ENCODE data around the gene RANBP1.
A peak's percentile ranks its signal among the peaks of the same experiment; 100 is the strongest.

The RANBP1 gene

GRCh38 chr22:20125201-20126174, 9.6 kb downstream of the RANBP1 start:
- DNase-seq: no peak

GRCh38 chr22:20126284-20127029, 10.6 kb downstream of the RANBP1 start:
- no peak for DNase-seq

- no peak for DNase-seq
Observed at GRCh38 chr22:20127318-20127868, 11.5 kb downstream of the RANBP1 start.

- DNase-seq: no peak
Observed at GRCh38 chr22:20127869-20128618, 12.1 kb downstream of the RANBP1 start.

GRCh38 chr22:20128619-20128901, 12.7 kb downstream of the RANBP1 start:
- no peak for DNase-seq

DNA sequence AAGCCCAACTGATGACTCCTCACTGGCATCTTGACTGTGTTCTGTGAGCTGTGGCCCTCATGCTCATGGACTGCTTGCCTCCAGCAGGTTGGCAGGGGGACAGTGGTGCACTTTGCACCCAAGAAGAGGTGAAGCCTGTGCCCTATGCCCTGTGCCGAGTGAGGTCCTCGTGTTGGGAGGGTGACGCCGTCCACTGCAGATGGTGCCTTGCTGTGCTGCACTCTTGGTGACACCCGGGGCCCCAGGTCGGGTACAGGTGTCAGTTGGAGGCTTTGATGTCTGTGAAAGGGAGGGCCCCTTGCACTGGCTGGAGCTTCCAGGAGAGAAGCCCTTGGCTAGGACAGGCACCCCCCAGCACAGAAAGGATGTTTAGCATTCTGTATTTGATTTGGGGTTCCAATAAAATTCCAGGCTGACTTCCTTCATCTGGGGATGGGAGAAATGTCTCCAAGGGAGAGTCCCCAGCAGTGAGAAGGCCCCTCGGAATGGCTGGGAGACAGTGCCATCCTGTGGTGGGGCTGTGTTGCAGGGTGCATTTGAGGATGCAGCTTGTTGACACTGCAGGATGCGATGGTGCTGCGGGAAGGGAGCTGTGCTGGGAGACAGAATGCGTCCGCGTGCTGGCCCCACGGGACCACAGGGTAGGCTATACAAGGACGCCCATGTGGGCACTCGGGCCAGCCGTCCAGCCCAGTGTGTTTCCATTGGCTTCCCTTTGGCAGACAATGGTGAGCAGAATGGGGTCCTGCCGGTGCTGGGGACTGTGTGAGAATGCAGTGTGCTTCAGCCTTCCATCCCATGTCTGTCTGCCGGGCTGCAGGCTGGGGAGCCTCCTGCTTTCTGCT, 13.2 kb downstream of the RANBP1 start:
- peak in 1 of 2 experiments; percentile 7 for DNase-seq

DNA sequence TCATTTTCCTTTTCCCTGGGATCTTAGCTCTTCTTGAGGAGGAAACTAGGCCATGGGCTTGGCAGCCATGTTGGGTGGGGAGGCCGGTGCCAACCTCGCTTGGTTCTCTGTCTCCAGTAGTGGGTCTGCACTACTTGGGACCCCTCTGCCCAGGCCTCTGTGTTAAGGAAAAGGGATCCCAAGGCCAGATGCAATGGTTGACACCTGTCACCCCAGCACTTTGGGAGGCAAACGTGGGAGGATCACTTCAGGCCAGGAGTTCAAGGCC, 13.8 kb downstream of the RANBP1 start:
- DNase-seq: no peak

DNA sequence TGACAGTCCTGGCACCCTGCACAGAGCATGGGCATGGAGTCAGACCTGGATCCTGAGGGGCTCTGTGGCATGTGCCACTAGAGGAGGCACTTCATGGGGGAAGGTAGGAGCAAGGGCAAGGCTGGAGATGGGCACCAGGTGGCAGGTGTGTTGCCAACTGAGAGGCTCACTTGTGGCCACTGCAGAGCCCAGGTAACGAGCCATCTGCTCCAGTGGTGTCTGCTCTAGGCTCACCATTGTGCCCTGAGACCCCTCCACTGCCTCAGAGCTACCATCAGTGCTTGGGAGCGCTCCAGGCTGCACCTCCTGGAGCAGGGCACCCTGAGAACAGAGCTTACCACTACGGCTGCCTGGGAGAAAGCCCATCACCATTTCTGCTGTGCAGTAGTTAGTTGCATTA, 14.4 kb downstream of the RANBP1 start:
- no peak for DNase-seq

- no peak for DNase-seq
Observed at GRCh38 chr22:20130731-20131596, 15.1 kb downstream of the RANBP1 start.

DNA sequence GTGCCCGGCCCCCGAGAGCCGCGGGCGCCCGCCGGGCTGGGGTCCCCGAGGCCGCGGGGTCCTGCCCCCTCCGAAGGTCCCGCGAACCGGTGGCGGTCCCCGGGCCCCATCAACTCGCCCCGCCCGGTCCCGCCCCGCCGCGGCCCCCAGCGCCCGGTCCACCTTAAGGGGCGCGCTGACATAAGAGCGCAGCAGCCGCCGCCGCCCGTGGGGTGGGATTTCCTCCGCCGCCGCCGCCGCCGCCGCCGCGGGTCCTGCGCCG, 15.6 kb downstream of the RANBP1 start, which contains the start of gene ZDHHC8:
Gene ZDHHC8 (plus strand): TSS at position 208 of the 262 bp plus-strand sequence. CDS start 144 bp downstream, outside the sequence.
- no peak for DNase-seq

DNA sequence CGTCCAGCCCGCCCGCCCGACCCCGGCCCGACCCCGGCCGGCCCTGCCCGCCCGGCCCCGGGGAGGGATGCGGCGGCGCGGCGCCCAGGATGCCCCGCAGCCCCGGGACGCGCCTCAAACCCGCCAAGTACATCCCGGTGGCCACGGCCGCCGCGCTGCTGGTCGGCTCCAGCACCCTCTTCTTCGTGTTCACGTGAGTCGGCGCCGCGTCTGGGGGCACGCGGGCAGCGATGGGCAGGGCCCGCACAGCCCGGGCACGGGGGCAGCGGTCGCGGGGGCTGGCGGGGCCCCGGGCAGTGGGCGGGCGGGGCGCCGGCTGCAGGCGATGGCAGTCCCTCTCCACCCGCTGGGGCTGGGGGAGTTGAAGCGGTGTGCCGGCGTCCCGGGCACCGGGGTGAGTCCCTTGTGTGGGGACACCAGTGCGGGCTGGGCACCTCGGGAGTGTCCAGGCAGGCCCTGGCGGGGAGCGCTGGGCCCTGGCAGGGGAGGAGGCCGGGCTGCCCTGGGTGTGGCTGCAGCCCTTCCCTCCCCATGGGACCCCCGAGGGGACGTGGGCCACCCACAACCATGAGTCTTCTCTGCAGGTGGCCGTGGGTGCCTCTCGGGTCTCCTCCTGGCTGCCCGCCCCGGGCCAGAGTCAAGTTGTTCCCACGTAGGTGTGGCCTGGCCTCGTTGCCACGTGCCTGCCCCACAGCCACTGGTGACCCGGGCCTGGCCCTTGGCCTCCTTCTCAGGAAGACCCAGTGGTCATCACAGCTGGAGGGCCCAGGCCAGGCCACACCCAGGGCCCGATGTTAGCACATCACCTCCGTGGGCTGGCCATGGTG, 16.2 kb downstream of the RANBP1 start:
- DNase-seq: no peak

- no peak for DNase-seq
Observed at GRCh38 chr22:20132686-20133246, 16.9 kb downstream of the RANBP1 start.

- no peak for DNase-seq
Observed at GRCh38 chr22:20133930-20134549, 18.1 kb downstream of the RANBP1 start.

DNA sequence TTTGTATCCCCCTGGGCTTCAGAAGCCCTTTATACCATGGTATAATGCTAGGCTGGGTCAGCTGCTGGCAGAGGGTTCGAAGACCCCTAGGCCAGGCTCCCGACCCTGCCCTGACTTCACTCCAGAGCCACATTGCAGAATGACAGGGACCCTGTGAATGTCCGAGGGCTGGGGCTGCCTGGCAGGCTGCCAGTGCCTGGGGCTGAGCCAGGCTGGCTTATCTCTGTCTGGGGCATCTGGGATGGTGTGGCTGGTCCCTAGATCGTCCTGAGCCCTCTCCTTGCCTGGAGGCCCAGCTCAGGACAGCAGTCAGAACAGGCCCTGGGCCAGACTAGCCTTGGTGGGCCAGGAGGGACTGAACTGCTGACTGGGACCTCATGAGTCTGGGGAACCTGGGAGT, 19.4 kb downstream of the RANBP1 start:
- DNase-seq: no peak

DNA sequence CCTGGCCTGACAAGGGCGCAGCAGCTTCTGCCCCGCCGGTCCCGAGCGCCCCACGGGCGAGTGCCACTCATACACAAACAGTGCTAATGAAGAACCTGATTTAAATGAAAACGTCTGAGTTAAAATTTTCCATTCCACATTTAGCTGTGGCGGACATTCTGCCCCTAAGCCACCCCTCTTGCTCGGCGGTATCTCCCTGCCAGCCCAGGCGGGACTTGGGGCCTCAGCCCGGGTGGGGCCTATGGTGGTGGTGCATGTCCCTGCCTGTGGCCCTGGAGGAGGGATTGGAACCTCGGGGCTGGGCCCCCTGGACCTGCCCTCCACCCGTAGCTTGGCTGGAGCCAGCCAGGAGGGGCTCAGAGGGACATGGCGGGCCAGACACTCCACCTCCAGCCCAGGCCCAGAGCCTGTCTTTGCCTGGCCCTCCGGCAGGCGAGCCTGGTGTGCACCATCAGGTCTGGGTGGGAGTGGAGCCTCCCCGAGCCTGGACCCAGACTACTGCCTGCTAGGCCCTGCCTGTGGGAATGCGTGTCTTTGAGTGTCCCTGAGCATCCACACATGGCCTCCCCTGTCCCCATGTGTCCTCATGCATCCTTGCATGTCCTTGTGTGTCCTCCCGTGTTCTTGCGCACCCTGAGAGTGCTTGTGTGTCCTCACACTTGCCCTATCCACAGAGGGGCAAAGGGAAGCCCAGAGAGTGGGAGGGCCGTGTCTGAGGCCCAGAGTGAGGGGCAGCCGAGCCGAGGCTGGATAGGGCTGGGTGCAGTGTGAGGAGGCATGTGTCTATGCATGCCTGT, 20.1 kb downstream of the RANBP1 start:
- no peak for DNase-seq

DNA sequence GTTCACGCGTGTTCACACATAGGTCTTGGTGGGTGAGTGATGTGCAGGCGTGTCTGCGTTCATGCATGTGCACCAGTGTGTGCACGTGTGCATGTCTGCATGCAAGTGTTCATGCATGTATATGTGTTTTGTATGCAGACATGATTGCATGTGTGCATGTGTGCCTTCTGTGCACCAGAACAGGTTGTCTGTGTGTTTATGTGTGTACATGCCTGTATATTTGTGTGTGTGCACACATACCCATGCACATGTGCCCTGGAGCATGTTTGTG, 20.6 kb downstream of the RANBP1 start:
- no peak for DNase-seq

GRCh38 chr22:20137113-20137512, 21.2 kb downstream of the RANBP1 start:
- no peak for DNase-seq

DNA sequence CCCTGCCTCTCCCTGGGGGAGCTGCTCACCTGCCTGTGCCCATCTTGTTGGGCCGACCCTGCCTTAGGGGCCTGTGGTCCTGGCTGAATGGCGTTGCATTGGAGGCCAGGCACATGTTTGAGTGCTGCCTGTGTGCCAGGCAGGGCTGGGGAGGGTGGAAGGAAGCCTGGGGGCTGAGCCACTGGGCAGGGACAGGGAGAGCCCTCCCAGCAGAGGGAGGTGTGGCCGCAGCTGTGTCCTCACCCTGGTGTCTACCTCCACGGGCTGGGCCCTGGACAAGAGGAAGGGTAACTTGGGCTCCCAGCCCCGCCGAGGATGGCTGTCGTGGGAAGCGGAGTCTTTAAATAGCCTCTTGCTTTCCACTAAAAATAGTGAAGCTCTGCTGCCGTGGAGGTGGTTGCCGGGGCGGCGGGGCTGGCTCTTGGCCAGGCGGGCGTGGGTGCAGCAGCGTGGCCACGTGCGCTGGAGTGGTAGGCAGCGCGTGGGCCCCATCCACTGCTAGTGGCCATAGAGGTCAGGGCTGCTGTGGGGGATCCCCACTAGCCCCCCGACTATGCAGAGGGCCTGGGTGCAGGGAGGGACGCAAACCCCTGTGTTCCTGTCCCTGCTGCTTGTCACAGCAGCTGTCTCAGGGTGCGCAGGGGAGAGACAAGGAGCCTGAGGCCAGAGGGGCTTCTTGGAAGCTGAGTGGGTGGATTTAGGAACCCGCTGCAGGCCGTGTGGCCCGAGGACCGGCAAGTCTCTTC, 21.9 kb downstream of the RANBP1 start:
- DNase-seq: no peak

DNA sequence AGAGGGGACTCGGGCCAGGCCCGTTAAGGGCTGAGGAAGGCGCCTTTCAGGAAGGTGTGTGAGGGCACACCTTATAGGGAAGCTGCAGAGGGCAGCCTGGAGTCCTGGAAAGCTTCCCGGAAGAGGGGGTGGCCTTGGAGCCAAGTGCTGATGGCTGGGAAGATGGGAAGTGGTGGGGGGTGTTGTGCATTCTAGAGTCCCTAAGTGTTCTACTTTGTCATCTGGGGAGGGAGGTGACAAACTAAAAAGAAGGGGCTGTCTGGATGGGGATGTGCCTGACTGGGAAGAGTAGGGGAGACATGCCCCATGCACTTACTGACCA, 22.5 kb downstream of the RANBP1 start:
- DNase-seq: no peak
